Vagina (tissue), 2 donors: ENCODE results near the gene NPAS1.

Experiments used
- CTCF ChIP-seq, 3 experiments: fragments of 450-650 bp in 2 of 3; fragments of 200-600 bp in 1 of 3; sonication (generic) in 1 of 3; IDR thresholded peaks; one replicate each; pipeline ENCODE4 v1.5.1; 2017 to 2019; ENCODE audit warnings: antibody characterized with exemption in 3 of 3, mild to moderate bottlenecking in 2 of 3, moderate library complexity in 2 of 3
- POLR2A ChIP-seq, 2 donors: fragments of 450-650 bp; IDR thresholded peaks; one replicate each; pipeline ENCODE4 v1.6.1; 2017; ENCODE audit warnings: antibody characterized with exemption in 2 of 2, mild to moderate bottlenecking in 2 of 2, moderate library complexity in 2 of 2
- POLR2AphosphoS5 ChIP-seq, 2 donors: sonication (generic); formaldehyde crosslinking; IDR thresholded peaks; one replicate each; pipeline ENCODE4 v1.9.0; 2017; ENCODE audit warnings: antibody characterized with exemption in 2 of 2, mild to moderate bottlenecking in 2 of 2, low read depth in 1 of 2; ENCODE audit not compliant: insufficient read depth in 1 of 2

DNA sequence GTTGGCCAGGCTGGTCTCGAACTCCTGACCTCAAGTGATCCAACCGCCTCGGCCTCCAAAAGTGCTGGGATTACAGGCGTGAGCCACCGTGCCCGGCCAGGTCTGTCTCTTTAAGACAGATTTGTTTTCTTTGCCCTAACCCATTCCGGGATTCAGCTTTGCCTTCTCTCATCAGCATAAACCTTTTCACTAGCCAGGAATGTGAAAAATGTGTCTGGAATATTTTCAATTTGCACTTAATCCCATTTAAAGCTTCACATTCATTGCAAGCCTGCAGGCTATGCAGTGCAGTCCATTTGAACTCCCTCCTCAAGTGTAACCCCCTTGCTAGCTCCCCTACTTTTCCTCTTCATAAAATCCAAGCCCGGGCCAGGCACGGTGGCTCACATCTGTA lies 29.7 kb downstream of the NPAS1 start:
- TF ChIP-seq CTCF (IDR thresholded peaks at IDR 0.05) (no peak), POLR2AphosphoS5 (IDR thresholded peaks at IDR 0.05; ENCODE audit: insufficient read depth in 1 of 2, low read depth in 1 of 2) (no peak), POLR2A (IDR thresholded peaks at IDR 0.05) (no peak)
